Activated CD4-positive, alpha-beta memory T cell treated with anti-CD3 and anti-CD28 coated beads for 36 hours (primary cell): ENCODE measurements around the gene C1QTNF12. TPM values are rescaled to one million over a fixed set of nuclear protein-coding genes. Genes with fewer than 3 reads are reported as not detected.
"Not testable (repeated sequence)": the region's sequence is repeated elsewhere in the genome, so short reads cannot be mapped to it uniquely, and the experiment has no call there.

Experiments
- CTCF ChIA-PET: fragments of 350-600 bp; sonication (Branson Sonifier 250); formaldehyde crosslinking; loops from one replicate; lab custom pipeline; 2021; ENCODE audit warnings: antibody characterized with exemption, inconsistent platforms; lab: Charles Lee
- POLR2A ChIA-PET: fragments of 350-600 bp; sonication (Branson Sonifier 250); formaldehyde crosslinking; loops from one replicate; lab custom pipeline; 2021; ENCODE audit warnings: antibody characterized with exemption; lab: Charles Lee
- DNase-seq: peaks from one replicate; pipeline ENCODE4 v3.0.0-alpha.2; 2020
- H3K27ac Mint-ChIP-seq: one replicate; pipeline ENCODE4 v1.8.0; 2021; ENCODE audit warnings: mixed read lengths
- H3K27me3 Mint-ChIP-seq: one replicate; pipeline ENCODE4 v1.8.0; 2021; ENCODE audit warnings: mixed read lengths
- H3K36me3 Mint-ChIP-seq: one replicate; pipeline ENCODE4 v1.8.0; 2021; ENCODE audit warnings: mixed read lengths
- H3K4me1 Mint-ChIP-seq: one replicate; pipeline ENCODE4 v1.8.0; 2021; ENCODE audit warnings: low read depth, mixed read lengths
- H3K4me3 Mint-ChIP-seq: one replicate; pipeline ENCODE4 v1.8.0; 2021; ENCODE audit warnings: mild to moderate bottlenecking, mixed read lengths
- H3K9me3 Mint-ChIP-seq: one replicate; pipeline ENCODE4 v1.8.0; 2021; ENCODE audit warnings: mixed read lengths
- intact Hi-C: fragments of 100-400 bp; cut with micrococcal nuclease; formaldehyde crosslinking; loops from one replicate; pipeline ENCODE4 v1.15.1; 2023
- microRNA-seq: library from miRNA; unstranded; fragments of <30 nt; microRNA quantifications from one replicate; pipeline ENCODE4 v1.2.0, GENCODE V29; 2022; ENCODE audit warnings: borderline number of aligned reads, borderline microRNAs expressed, borderline replicate concordance
- total RNA-seq, 2 experiments: library from RNA; stranded (reverse); gene quantifications; one replicate each; pipeline ENCODE4 v1.2.3, GENCODE V29; 2021

The C1QTNF12 gene
- total RNA-seq, 2 experiments from 2014 or later, result 3.8 to 4.2 TPM

DNA sequence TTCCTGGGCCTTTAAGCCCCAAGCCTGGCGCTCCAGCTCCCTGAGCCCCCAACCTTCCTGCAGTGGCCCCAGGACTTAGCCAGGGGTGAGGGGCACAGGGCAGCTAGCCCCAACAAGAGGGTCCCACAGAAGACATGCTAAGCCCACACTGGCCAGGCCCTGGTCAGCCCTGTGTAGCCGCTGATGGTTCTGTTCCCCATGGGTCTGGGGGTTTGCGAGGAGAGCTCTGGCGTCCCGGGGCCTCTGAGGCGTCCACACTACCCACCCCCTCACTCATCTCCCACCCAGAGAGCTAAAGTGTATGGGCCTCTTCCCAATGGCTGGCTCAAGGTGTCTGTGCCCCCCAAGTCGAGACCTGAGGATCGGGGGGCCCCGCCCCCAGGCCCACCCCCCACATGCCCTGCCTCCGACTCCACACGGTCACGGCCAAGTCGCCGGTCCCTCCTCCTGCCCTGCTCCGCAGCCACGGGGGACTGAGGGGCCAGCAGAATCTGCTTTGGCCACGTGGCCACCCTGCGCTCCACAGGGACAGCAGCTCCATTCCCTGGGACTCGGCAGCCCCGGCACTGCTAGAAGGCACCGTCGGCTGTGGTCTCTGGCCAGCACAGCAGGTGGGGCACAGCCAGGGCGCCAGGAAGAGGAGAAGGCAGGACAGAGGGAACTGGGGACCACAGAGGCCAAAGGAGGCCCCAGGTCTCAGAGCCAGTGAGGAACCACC lies 47.9 kb downstream of the C1QTNF12 start:
- Mint-ChIP-seq H3K27ac (no peak overlapping the region), H3K4me1 (peaks cover 12% of the 10 kb centered on the region), H3K4me3 (no peak overlapping the region), H3K36me3 (peaks cover 3% of the 10 kb centered on the region), H3K27me3 (no peaks in the 10 kb centered on the region), H3K9me3 (peaks cover 12% of the 10 kb centered on the region)
- intact Hi-C loops, result no loop called here
- POLR2A ChIA-PET, result interaction anchor here (0.7 to 1.0 kb wide), 2 partner anchors 41 to 77 kb away, joined by 3 read pairs; no protein-coding TSS in a partner anchor
- peak; percentile 8 for DNase-seq
- CTCF ChIA-PET, result interaction anchor here (0.7 to 1.3 kb wide), 2 partner anchors 76 to 78 kb away, joined by 3 read pairs; no protein-coding TSS in a partner anchor

DNA sequence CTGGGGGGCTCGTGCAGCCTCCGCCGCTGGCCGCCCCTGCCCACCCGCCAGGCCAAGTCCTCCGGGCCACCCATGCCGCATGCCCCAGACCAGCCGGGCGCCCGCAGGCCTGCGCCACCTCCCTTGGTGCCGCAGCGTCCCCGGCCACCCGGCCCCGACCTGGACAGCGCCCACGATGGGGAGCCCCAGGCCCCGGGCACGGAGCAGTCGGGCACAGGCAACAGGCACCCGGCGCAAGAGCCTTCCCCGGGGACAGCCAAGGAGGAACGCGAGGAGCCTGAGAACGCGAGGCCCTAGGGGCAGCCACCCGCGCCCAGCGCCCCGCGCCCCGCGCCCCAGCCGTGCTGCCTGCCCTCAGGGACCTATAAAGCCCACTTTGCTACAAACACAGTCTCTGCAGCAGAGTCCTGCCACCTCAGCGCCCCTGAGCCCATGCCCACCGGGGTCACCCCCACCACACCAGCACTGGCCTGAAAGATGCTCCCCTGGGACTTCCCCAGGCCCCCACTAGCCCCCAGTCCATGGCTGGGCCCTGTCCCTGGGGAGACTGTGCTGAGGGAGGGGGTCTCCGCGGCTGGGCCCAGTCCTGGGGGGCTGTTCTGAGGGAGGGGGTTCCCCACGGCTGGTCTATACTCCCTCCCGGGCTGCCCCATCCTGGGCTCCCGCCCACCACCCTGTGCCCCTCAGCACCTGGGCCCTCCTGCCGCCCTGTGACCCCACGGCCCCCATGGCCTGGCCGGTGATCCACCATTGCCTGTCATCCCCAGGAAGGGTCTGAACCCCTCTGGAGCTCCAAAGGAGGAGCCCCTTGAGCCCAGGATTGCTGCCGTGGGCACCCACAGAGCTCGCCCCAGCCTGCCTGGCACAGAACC lies 48.7 kb downstream of the C1QTNF12 start:
- CTCF ChIA-PET, result interaction anchor here (1.3 kb wide), 1 partner anchor 75 kb away, joined by 3 read pairs; no protein-coding TSS in a partner anchor
- Mint-ChIP-seq H3K4me3 (no peak overlapping the region), H3K27ac (no peak overlapping the region), H3K9me3 (peaks cover 12% of the 10 kb centered on the region), H3K27me3 (no peaks in the 10 kb centered on the region), H3K36me3 (no peaks in the 10 kb centered on the region), H3K4me1 (peaks cover 12% of the 10 kb centered on the region)
- peak; percentile 9 for DNase-seq
- POLR2A ChIA-PET, result interaction anchor here (0.7 to 1.0 kb wide), 2 partner anchors 41 to 76 kb away, joined by 3 read pairs; no protein-coding TSS in a partner anchor
- intact Hi-C loops, result no loop called here

DNA sequence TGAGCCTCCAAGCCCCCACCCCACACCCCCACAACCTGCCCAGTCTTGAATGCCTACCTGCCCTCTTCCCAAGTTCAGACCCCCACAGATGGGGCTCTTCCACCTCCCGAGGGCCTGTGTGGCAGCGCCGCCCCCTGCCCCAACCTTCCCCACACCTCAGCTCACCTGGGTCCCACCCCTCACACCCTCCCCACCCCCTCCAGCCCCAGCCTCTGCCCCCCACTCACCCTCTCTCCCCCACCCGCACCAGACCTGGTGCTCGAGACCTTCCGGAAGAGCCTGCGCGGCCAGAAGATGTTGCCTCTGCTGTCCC lies 49.4 kb downstream of the C1QTNF12 start:
- Mint-ChIP-seq H3K27ac (peak overlapping the region; percentile 33), H3K4me1 (peaks cover 12% of the 10 kb centered on the region), H3K27me3 (no peaks in the 10 kb centered on the region), H3K36me3 (no peaks in the 10 kb centered on the region), H3K9me3 (peaks cover 13% of the 10 kb centered on the region), H3K4me3 (no peak overlapping the region)
- ChIA-PET CTCF (no interaction called here), POLR2A (no interaction called here)
- intact Hi-C loops, result no loop called here
- DNase-seq, result no peak

DNA sequence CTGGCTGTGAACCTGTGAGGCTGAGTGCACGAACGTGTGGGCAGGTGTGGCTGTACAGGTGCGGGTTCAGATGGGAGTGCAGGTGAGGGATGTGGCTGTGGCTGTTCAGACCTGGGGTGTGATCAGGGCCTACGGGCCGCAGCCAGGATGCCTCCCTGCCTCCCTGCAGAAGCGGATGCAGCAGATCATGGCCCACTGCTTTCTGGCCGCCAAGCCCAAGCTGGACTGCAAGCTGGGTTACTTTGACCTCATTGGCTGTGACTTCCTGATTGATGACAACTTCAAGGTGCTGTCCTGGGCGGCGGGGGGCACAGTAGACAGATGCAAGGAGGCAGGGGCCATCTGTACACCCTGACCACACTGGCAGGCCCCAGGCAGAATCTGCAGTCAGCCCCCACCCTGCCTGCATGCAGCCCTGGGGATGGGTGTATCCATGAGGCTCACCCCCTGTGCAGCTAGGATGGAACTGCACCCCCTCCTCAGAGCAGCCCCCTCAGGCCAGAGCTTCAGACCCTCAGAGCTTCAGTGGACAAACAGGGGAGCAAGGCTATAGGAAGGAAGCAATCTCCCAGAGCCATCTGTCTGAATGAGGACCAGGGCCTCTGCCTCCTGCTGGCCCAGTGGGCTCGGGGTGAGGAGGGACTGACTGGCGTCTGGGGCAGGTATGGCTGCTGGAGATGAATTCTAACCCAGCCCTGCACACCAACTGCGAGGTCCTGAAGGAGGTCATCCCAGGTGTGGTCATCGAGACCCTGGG lies 49.9 kb downstream of the C1QTNF12 start:
- no peaks in the 10 kb centered on the region for H3K36me3 Mint-ChIP-seq
- CTCF ChIA-PET, result interaction anchor here (1.4 kb wide), 1 partner anchor 74 kb away, joined by 6 read pairs; no protein-coding TSS in a partner anchor
- H3K27ac Mint-ChIP-seq, result peak overlapping the region; percentile 33
- peaks cover 17% of the 10 kb centered on the region for H3K9me3 Mint-ChIP-seq
- H3K27me3 Mint-ChIP-seq, result no peaks in the 10 kb centered on the region
- intact Hi-C loops, result no loop called here
- POLR2A ChIA-PET, result interaction anchor here (1.0 kb wide), 1 partner anchor 11 kb away, joined by 3 read pairs; no protein-coding TSS in a partner anchor
- no peak overlapping the region for H3K4me3 Mint-ChIP-seq
- DNase-seq, result peak; percentile 9
- H3K4me1 Mint-ChIP-seq, result peaks cover 12% of the 10 kb centered on the region

- peaks cover 17% of the 10 kb centered on the region for H3K9me3 Mint-ChIP-seq
- CTCF ChIA-PET, result interaction anchor here (1.4 kb wide), 1 partner anchor 73 kb away, joined by 6 read pairs; no protein-coding TSS in a partner anchor
- H3K27ac Mint-ChIP-seq, H3K36me3 Mint-ChIP-seq, POLR2A ChIA-PET, DNase-seq, H3K27me3 Mint-ChIP-seq, intact Hi-C loops, H3K4me3 Mint-ChIP-seq: not testable (repeated sequence)
- peaks cover 12% of the 10 kb centered on the region for H3K4me1 Mint-ChIP-seq
These were observed 50.8 kb downstream of the C1QTNF12 start for GRCh38 chr1:1195726-1196125.

- Mint-ChIP-seq H3K4me3 (no peak overlapping the region), H3K27ac (peak overlapping the region; percentile 5), H3K27me3 (no peaks in the 10 kb centered on the region), H3K9me3 (peaks cover 17% of the 10 kb centered on the region), H3K36me3 (no peaks in the 10 kb centered on the region), H3K4me1 (peaks cover 6% of the 10 kb centered on the region)
- POLR2A ChIA-PET, result no interaction called here
- CTCF ChIA-PET, result interaction anchor here (0.6 to 0.8 kb wide), 2 partner anchors 21 to 65 kb away, joined by 3 read pairs; no protein-coding TSS in a partner anchor
- intact Hi-C loops, result no loop called here
- DNase-seq, result no peak
These were observed 51.8 kb downstream of the C1QTNF12 start for GRCh38 chr1:1194723-1195122.

Small RNA genes within 50 kb of the gene (microRNA-seq; reads per million reads assigned to microRNA genes)
- 3.5 reads per million for gene MIR6726

Other genes starting within 250 kb of the C1QTNF12 start
- 1 to 10 TPM; 1.7 to 2.0 TPM for gene HES4, start 246.6 kb downstream of the C1QTNF12 start, total RNA-seq
- 100 to 1,000 TPM in 1 of 2 experiments, 10 to 100 TPM in 1; 96.9 to 108 TPM for gene ISG15, start 233.2 kb downstream of the C1QTNF12 start, total RNA-seq
- gene AGRN, start 226.6 kb downstream of the C1QTNF12 start, total RNA-seq, result 10 to 100 TPM; 33.2 to 35.6 TPM
- not detected for gene RNF223, start 172.4 kb downstream of the C1QTNF12 start, total RNA-seq
- 10 to 100 TPM; 19.5 to 20.5 TPM for gene C1orf159, start 130.6 kb downstream of the C1QTNF12 start, total RNA-seq
- not detected for gene TTLL10, start 72.8 kb downstream of the C1QTNF12 start, total RNA-seq
- gene TNFRSF18, start 40.1 kb downstream of the C1QTNF12 start, total RNA-seq, result 100 to 1,000 TPM; 375 to 387 TPM
- gene TNFRSF4, start 32.6 kb downstream of the C1QTNF12 start, total RNA-seq, result 1,000 to 10,000 TPM; 1,003 to 1,005 TPM
- 100 to 1,000 TPM; 302 to 305 TPM for gene SDF4, start 14.7 kb downstream of the C1QTNF12 start, total RNA-seq
- 10 to 100 TPM; 14.6 to 15.5 TPM for gene B3GALT6, start 14.5 kb downstream of the C1QTNF12 start, total RNA-seq
- 10 to 100 TPM; 58.7 to 61.6 TPM for gene UBE2J2, start 27.1 kb upstream of the C1QTNF12 start, total RNA-seq
- gene SCNN1D, start 33.7 kb upstream of the C1QTNF12 start, total RNA-seq, result 1 to 10 TPM; 4.9 to 7.2 TPM
- gene ACAP3, start 61.2 kb upstream of the C1QTNF12 start, total RNA-seq, result 10 to 100 TPM; 31.8 to 32.0 TPM
- gene PUSL1, start 61.9 kb upstream of the C1QTNF12 start, total RNA-seq, result 10 to 100 TPM; 19.7 to 23.1 TPM
- gene INTS11, start 77.9 kb upstream of the C1QTNF12 start, total RNA-seq, result 100 to 1,000 TPM; 107 to 120 TPM
- gene CPTP, start 78.1 kb upstream of the C1QTNF12 start, total RNA-seq, result 10 to 100 TPM; 12.1 to 13.1 TPM
- under 1 TPM in 1 of 2 experiments, not detected in 1; 0.10 TPM for gene TAS1R3, start 84.6 kb upstream of the C1QTNF12 start, total RNA-seq
- 10 to 100 TPM; 37.6 to 38.6 TPM for gene DVL1, start 102.7 kb upstream of the C1QTNF12 start, total RNA-seq
- under 1 TPM in 1 of 2 experiments, not detected in 1; 0.19 TPM for gene MXRA8, start 111.8 kb upstream of the C1QTNF12 start, total RNA-seq
- 100 to 1,000 TPM; 124 to 131 TPM for gene AURKAIP1, start 128.5 kb upstream of the C1QTNF12 start, total RNA-seq
- 100 to 1,000 TPM in 1 of 2 experiments, 10 to 100 TPM in 1; 96.0 to 108 TPM for gene CCNL2, start 152.6 kb upstream of the C1QTNF12 start, total RNA-seq
- gene MRPL20, start 160.6 kb upstream of the C1QTNF12 start, total RNA-seq, result 100 to 1,000 TPM; 122 to 123 TPM
- gene ANKRD65, start 174.6 kb upstream of the C1QTNF12 start, total RNA-seq, result not detected
- gene VWA1, start 189.0 kb upstream of the C1QTNF12 start, total RNA-seq, result under 1 TPM; 0.69 to 0.92 TPM
- 1 to 10 TPM; 1.2 to 1.7 TPM for gene ATAD3C, start 203.0 kb upstream of the C1QTNF12 start, total RNA-seq
- gene ATAD3B, start 225.0 kb upstream of the C1QTNF12 start, total RNA-seq, result 10 to 100 TPM; 35.4 to 36.3 TPM